Sciatic nerve (tissue), 1 donor: ENCODE data around the gene EPHA2. TPM values are rescaled to one million over a fixed set of nuclear protein-coding genes. Genes with fewer than 3 reads are reported as not detected.

Source experiments
- total RNA-seq: library from RNA; stranded (reverse); fragmentation: NEBNext Ultra II Directional; extraction: Animal tissue kit (Norgen Biotek cat#: 25700); gene quantifications from one replicate; pipeline ENCODE4 v1.2.1, GENCODE V29; 2021
- donor health status: DM: no; HTN: no; CAD: no.

EPHA2 gene
- total RNA-seq, 1 donor from 2014 or later = 31.3 TPM

Other genes starting within 250 kb of the EPHA2 start
- 37.7 TPM for gene ZBTB17, start 180.0 kb downstream of the EPHA2 start, total RNA-seq
- 0.18 TPM for gene SRARP, start 151.8 kb downstream of the EPHA2 start, total RNA-seq
- gene HSPB7, start 138.0 kb downstream of the EPHA2 start, total RNA-seq = 10.7 TPM
- 0.13 TPM for gene CLCNKA, start 134.0 kb downstream of the EPHA2 start, total RNA-seq
- gene CLCNKB, start 112.3 kb downstream of the EPHA2 start, total RNA-seq = 1.4 TPM
- not detected for gene FAM131C, start 82.4 kb downstream of the EPHA2 start, total RNA-seq
- gene ARHGEF19, start 56.6 kb upstream of the EPHA2 start, total RNA-seq = 4.6 TPM
- gene CPLANE2, start 81.1 kb upstream of the EPHA2 start, total RNA-seq = 9.8 TPM
- gene FBXO42, start 196.4 kb upstream of the EPHA2 start, total RNA-seq = 27.3 TPM
- 99.4 TPM for gene SZRD1, start 211.2 kb upstream of the EPHA2 start, total RNA-seq